Mesodermal cell (in vitro differentiated cells): ENCODE data around the gene NOTCH2. TPM values are rescaled to one million over a fixed set of nuclear protein-coding genes. Genes with fewer than 3 reads are reported as not detected.
"Not testable (repeated sequence)": the region's sequence is repeated elsewhere in the genome, so short reads cannot be mapped to it uniquely, and the experiment has no call there.

Experiments
- H3K27ac ChIP-seq: 2 replicates; pipeline ENCODE4 v1.7.0; 2013; ENCODE audit warnings: mild to moderate bottlenecking, low read depth, low read length, moderate library complexity; ENCODE audit not compliant: severe bottlenecking
- H3K36me3 ChIP-seq: 2 replicates; pipeline ENCODE4 v1.7.1; 2013; ENCODE audit warnings: mild to moderate bottlenecking, low read length, moderate library complexity; ENCODE audit not compliant: control insufficient read depth, insufficient read depth
- H3K4me1 ChIP-seq: one replicate; pipeline ENCODE4 v1.7.1; 2013; ENCODE audit warnings: mild to moderate bottlenecking, low read length; ENCODE audit not compliant: insufficient read depth, control insufficient read depth, poor library complexity, severe bottlenecking
- H3K4me3 ChIP-seq: 2 replicates; pipeline ENCODE4 v1.7.0; 2013; ENCODE audit warnings: low read length, control low read depth, mild to moderate bottlenecking; ENCODE audit not compliant: insufficient read depth, poor library complexity, severe bottlenecking; ENCODE audit errors: extremely low read depth
- H3K9me3 ChIP-seq: 2 replicates; pipeline ENCODE4 v1.7.1; 2013; ENCODE audit warnings: mild to moderate bottlenecking, low read length, moderate library complexity; ENCODE audit not compliant: control insufficient read depth
- WGBS, 2 experiments: methylation state at CpG; one replicate each; pipeline ENCODE4 v1.1.5; 2013; ENCODE audit warnings: missing lambda C conversion rate in 2 of 2; ENCODE audit not compliant: insufficient coverage in 2 of 2; 5-methylcytosine and 5-hydroxymethylcytosine counted together
- polyA plus RNA-seq, 2 experiments: library from polyadenylated mRNA; stranded (reverse); fragments of 50-300 nt; gene quantifications; one replicate each; pipeline ENCODE4 v1.2.3, GENCODE V29; 2013

The NOTCH2 gene
- polyA plus RNA-seq (2013, experiment 1 of 2), result 48.4 TPM
- polyA plus RNA-seq (2013, experiment 2 of 2), result 40.6 TPM

GRCh38 chr1:120069067-120069919 lies at the start of gene NOTCH2:
Gene NOTCH2, minus strand, starts transcription at chr1:120069662. Its CDS starts 256 bp downstream, at chr1:120069406.
- no CpG with 5 or more reads among the region's 95 CpGs for WGBS, 2 experiments
- H3K4me1 ChIP-seq, H3K36me3 ChIP-seq, H3K27ac ChIP-seq, H3K9me3 ChIP-seq: not testable (repeated sequence)
- peak within 1 kb of the TSS; percentile 46 for H3K4me3 ChIP-seq

DNA sequence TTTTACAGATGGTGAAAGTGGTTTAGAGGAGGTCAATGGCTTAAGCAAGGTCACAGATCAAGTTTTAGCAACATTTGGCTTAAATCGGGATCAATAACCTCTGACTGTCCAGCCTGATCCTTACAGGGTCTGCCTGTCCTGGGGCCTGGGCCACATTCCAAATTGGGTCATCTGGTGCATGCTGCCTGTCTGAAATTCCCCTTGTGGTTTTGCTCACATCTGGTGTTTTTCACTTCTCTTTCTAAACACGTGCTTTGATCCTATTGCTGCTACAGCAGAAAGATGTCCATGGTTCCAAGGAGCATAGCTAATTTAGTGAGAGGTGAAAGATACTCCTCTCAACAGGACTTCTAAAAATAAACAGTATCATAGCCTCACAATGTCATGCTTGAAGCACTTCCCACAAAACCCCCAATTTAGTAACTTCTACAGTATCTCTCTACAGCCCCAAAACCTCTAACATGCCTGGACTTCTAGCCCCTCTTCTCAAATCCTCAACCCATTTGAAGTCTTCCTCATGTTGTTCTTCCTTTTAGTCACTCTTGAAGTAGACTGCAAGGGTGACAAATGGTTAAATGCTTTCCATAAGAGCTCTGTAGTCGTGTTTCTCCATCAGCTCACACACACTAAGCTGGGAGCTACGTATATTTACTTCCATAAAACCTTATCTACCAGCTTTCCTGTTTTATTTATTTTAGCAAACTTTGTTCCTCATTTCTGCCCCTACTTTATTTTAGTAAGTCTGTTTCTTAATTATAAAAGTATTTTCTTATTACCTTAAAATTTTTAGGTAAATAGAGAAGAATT lies 48.1 kb upstream of the NOTCH2 start:
- H3K9me3 ChIP-seq, H3K36me3 ChIP-seq, H3K4me1 ChIP-seq, H3K4me3 ChIP-seq: not testable (repeated sequence)
- H3K27ac ChIP-seq, result peak overlapping the region; percentile 66
- no CpG with 5 or more reads among the region's 4 CpGs for WGBS, 2 experiments

DNA sequence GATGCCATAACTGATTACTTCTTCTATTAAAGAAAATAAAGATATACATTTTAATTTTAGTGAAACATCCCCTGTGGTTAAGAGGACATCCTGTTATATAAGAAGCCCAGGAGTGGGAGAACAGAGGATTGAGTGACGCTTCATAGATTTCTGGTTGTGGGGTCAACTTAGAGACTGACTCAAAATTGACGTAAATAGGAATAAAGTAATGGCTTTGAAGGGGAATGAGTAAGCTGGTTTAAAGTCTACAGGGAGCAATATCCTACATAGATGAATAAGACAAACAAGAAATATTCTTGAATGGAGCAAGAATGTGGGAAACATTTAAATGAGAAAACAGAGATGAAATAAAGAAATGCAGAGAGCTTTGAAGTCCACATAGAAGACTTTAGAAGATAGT lies 46.6 kb upstream of the NOTCH2 start:
- not testable (repeated sequence) for H3K4me3 ChIP-seq, H3K9me3 ChIP-seq, H3K36me3 ChIP-seq, H3K27ac ChIP-seq, H3K4me1 ChIP-seq
- WGBS, 2 experiments, result 100% methylated on average over 1 of the region's 2 CpGs; no CpG with 5 or more reads in 1 of the 2 experiments

DNA sequence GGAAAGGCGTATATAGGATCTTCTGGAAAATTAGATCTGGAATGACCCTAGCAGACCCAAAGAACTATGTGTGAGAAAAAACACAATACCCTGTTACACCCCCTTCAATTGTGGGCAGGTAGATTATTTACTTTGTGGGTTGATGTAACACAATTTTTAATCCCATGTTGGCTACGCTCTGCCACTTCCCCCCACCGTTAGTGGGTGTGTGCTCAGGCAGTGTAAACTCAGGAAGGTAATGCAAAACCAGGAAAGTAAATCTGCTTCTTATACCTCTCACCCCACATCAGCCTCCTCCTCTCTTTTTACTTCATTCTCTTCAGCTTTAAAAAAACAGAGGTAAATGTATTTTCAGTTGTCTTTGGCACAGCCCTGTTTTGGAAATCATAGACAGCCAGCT lies 43.7 kb upstream of the NOTCH2 start:
- not testable (repeated sequence) for H3K4me3 ChIP-seq, H3K4me1 ChIP-seq, H3K9me3 ChIP-seq, H3K27ac ChIP-seq, H3K36me3 ChIP-seq
- WGBS, 2 experiments, result no CpG with 5 or more reads among the region's 3 CpGs

GRCh38 chr1:120112212-120112611 lies 42.8 kb upstream of the NOTCH2 start:
- H3K27ac ChIP-seq, H3K4me1 ChIP-seq, H3K9me3 ChIP-seq, H3K36me3 ChIP-seq, H3K4me3 ChIP-seq: not testable (repeated sequence)
- WGBS, 2 experiments, result no CpG with 5 or more reads among the region's 5 CpGs

DNA sequence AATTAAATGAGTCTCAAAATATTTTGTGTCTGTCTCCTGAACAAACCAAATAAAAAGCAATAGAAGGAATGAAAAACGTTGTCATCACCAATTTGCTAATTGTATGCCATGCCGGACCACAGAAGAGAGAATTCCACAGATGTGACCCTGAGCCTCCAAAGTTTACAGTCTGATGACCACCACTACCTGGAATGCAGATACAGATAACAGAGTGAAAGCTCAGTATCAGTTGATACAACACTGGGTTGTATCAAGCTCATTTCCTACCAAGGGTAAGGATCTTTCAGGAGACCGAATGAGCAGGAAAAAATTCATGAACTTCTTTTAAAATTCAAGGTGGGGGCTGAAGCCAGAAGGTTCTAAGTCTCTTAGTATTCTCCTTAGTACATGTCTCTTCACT lies 42.3 kb upstream of the NOTCH2 start:
- no CpG with 5 or more reads among the region's 3 CpGs for WGBS, 2 experiments
- not testable (repeated sequence) for H3K4me1 ChIP-seq, H3K9me3 ChIP-seq, H3K27ac ChIP-seq, H3K4me3 ChIP-seq, H3K36me3 ChIP-seq

DNA sequence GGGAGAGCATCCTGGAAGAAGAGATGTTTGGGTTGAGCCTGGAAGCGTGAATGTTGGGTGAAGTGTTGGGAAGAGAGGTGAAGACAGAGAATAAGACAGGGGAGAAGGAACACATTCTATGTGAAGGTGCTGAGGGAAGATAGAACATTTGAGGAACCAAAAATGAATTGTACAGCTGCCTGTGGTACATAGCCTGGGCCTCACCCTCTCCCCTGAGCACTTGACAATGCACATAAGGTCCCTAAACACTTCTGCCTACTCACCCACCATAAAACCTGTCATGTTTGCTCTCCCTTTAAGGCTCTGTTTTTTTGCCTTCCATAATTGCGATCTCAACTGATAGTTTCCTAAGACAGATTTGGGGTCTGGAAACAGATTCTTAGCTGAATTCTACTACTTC lies 41.5 kb upstream of the NOTCH2 start:
- H3K4me3 ChIP-seq, H3K36me3 ChIP-seq, H3K27ac ChIP-seq, H3K9me3 ChIP-seq, H3K4me1 ChIP-seq: not testable (repeated sequence)
- no CpG with 5 or more reads among the region's 2 CpGs for WGBS, 2 experiments

DNA sequence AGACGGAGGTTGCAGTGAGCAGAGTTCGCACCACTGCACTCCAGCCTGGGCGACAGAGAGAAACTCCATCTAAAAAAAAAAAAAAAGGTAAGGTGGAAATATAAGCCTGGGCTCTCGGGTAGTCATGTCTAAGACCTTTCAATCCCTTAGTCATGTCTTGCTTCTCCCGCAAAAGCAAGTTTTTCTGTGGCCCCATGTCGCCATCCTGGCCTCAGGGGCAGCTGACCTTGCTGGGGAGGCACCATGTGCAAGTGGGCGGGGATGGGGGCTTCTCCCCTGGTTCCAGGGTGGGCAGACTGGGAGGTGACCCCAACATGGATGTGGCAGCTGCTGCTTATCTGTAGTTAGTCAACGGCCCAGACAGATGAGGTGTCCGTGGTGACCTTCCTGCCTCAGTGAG lies 40.2 kb upstream of the NOTCH2 start:
- H3K4me3 ChIP-seq, H3K36me3 ChIP-seq, H3K9me3 ChIP-seq, H3K4me1 ChIP-seq, H3K27ac ChIP-seq: not testable (repeated sequence)
- whole genome bisulfite sequencing, 2 experiments, result 100% methylated on average over 1 of the region's 9 CpGs; no CpG with 5 or more reads in 1 of the 2 experiments

DNA sequence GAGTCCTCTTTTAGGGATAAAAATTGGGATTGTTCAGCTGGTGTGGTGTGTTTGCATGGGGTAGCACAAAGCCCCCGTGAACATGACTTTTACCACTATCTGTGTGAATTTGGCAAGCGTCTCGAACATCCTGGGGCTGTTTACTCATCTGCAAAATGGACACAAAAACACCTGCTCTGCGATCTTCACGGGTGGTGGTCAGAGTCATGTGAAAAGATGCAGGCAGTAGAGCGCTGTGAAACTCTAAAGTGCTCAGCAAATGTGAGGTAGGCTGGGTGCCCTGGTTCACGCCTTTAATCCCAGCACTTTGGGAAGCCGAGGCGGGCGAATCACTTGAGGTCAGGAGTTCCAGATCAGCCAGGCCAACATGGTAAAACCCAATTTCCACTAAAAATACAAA lies 39.7 kb upstream of the NOTCH2 start:
- no CpG with 5 or more reads among the region's 10 CpGs for WGBS, 2 experiments
- not testable (repeated sequence) for H3K4me1 ChIP-seq, H3K9me3 ChIP-seq, H3K36me3 ChIP-seq, H3K4me3 ChIP-seq, H3K27ac ChIP-seq

- H3K4me1 ChIP-seq, H3K27ac ChIP-seq, H3K4me3 ChIP-seq, H3K9me3 ChIP-seq, H3K36me3 ChIP-seq: not testable (repeated sequence)
- no CpG with 5 or more reads among the region's 2 CpGs for WGBS, 2 experiments
Observed at GRCh38 chr1:120105288-120105687, 35.8 kb upstream of the NOTCH2 start.

GRCh38 chr1:120103768-120104167 lies 34.3 kb upstream of the NOTCH2 start:
- not testable (repeated sequence) for H3K27ac ChIP-seq, H3K4me3 ChIP-seq, H3K9me3 ChIP-seq, H3K4me1 ChIP-seq, H3K36me3 ChIP-seq
- no CpG with 5 or more reads among the region's 3 CpGs for WGBS, 2 experiments
